Measurements from ENCODE around the gene OMA1.

DNA sequence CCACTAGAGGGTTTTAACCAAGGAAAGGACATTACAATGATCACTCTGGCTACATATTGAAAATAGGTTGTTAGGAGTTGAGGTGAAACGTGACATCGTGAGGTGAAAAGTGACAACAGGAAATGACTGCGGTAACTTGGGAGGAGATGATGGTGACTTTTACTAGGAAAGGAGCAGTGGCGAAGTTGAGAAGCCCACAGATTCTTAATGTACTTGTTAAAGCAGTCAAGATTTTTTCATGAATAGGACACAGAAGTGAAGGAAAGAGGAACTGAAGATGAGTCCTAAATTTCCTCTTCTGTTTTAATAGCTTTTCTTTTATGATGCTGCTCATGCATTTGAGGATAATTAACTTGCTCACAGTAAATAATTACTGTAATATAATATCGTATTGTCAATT, 59.5 kb downstream of the OMA1 start:
- TF ChIP-seq FOXJ3 (CRISPR knock-in tag; IDR thresholded peaks at IDR 0.05) = no peak
- no peak for TF ChIP-seq NFIC (IDR thresholded peaks at IDR 0.05; ENCODE audit: borderline replicate concordance)
- TF ChIP-seq CHD2 (IDR thresholded peaks at IDR 0.05; ENCODE audit: low read length, partially characterized antibody) = no peak
- TF ChIP-seq, protein P1, sequence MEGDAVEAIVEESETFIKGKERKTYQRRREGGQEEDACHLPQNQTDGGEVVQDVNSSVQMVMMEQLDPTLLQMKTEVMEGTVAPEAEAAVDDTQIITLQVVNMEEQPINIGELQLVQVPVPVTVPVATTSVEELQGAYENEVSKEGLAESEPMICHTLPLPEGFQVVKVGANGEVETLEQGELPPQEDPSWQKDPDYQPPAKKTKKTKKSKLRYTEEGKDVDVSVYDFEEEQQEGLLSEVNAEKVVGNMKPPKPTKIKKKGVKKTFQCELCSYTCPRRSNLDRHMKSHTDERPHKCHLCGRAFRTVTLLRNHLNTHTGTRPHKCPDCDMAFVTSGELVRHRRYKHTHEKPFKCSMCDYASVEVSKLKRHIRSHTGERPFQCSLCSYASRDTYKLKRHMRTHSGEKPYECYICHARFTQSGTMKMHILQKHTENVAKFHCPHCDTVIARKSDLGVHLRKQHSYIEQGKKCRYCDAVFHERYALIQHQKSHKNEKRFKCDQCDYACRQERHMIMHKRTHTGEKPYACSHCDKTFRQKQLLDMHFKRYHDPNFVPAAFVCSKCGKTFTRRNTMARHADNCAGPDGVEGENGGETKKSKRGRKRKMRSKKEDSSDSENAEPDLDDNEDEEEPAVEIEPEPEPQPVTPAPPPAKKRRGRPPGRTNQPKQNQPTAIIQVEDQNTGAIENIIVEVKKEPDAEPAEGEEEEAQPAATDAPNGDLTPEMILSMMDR (IDR thresholded peaks at IDR 0.05) = no peak
- no peak for TF ChIP-seq YY1 (IDR thresholded peaks at IDR 0.05; ENCODE audit: low read depth)
- TF ChIP-seq TAF1 (IDR thresholded peaks at IDR 0.05; ENCODE audit: borderline replicate concordance, low read depth, low read length) = no peak
- no peak for TF ChIP-seq POLR2AphosphoS5 (IDR thresholded peaks at IDR 0.05; ENCODE audit: low read depth, low read length)
